ENCODE results near the gene PPP1R2.

The PPP1R2 gene

DNA sequence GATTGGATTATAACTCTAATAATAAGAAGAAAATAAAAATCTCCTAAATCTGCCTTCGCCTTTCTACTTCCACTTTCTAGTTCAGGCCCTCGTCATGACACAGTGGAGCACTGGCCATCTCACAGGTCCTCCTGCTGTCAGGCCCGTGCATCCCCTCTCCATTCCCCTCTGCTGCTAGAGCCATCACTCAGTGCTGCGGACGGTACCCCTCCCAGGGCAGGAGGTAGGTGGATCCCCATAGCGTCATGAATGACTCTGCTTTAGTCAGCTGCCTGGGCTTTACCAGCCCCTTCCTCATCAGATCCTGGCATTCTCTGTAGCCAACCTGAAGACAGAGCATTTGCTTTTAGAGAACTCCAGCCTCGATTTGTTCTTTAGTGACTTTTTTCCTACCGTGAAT is 12.0 kb upstream of the PPP1R2 start:
- TF ChIP-seq, protein P1, sequence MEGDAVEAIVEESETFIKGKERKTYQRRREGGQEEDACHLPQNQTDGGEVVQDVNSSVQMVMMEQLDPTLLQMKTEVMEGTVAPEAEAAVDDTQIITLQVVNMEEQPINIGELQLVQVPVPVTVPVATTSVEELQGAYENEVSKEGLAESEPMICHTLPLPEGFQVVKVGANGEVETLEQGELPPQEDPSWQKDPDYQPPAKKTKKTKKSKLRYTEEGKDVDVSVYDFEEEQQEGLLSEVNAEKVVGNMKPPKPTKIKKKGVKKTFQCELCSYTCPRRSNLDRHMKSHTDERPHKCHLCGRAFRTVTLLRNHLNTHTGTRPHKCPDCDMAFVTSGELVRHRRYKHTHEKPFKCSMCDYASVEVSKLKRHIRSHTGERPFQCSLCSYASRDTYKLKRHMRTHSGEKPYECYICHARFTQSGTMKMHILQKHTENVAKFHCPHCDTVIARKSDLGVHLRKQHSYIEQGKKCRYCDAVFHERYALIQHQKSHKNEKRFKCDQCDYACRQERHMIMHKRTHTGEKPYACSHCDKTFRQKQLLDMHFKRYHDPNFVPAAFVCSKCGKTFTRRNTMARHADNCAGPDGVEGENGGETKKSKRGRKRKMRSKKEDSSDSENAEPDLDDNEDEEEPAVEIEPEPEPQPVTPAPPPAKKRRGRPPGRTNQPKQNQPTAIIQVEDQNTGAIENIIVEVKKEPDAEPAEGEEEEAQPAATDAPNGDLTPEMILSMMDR (conservative IDR thresholded peaks at IDR 0.05; ENCODE audit: low read length), result no peak
- DNase-seq (ENCODE audit: low read depth), result no peak
- no peak overlapping the region for H3K4me3 ChIP-seq (ENCODE audit: low read length)

DNA sequence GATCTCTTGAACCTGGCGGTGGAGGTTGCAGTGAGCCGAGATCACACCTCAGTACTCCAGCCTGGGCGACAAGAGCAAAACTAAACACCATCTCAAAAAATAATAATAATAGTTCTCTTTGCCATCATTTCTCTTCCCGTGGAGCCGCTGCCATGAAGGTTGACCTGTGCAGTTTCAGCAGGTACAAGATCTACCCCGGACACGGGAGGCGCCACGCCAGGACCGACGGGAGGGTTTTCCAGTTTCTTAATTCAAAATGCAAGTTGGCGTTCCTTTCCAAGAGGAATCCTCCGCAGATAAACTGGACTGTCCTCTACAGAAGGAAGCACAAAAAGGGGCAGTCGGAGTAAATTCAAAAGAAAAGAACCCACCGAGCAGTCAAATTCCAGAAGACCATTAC is 11.3 kb upstream of the PPP1R2 start:
- H3K4me3 ChIP-seq (ENCODE audit: low read length), result no peak overlapping the region
- TF ChIP-seq, protein P1 (conservative IDR thresholded peaks at IDR 0.05; ENCODE audit: low read length), result no peak
- no peak for DNase-seq (ENCODE audit: low read depth)

DNA sequence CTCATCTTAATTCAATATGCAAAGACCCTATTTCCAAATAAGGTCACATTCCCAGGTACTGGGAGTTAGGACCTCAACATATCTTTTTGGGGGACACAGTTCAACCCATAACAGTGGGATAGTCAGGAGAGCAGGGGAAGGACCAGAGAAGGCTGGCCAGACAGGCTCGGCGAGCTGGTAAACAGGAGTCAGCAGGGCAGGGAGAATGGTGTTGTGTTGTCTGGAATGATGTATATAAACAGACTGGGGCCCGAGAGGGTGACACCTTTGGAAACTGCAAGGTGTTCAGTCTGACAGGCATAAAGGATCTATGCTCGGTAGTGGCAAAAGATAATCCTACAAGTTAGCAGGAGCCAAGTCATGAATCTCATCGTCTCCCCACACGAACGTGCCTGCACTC is 10.1 kb upstream of the PPP1R2 start:
- no peak for DNase-seq (ENCODE audit: low read depth)
- TF ChIP-seq, protein P1 (conservative IDR thresholded peaks at IDR 0.05; ENCODE audit: low read length), result no peak
- H3K4me3 ChIP-seq (ENCODE audit: low read length), result no peak overlapping the region

DNA sequence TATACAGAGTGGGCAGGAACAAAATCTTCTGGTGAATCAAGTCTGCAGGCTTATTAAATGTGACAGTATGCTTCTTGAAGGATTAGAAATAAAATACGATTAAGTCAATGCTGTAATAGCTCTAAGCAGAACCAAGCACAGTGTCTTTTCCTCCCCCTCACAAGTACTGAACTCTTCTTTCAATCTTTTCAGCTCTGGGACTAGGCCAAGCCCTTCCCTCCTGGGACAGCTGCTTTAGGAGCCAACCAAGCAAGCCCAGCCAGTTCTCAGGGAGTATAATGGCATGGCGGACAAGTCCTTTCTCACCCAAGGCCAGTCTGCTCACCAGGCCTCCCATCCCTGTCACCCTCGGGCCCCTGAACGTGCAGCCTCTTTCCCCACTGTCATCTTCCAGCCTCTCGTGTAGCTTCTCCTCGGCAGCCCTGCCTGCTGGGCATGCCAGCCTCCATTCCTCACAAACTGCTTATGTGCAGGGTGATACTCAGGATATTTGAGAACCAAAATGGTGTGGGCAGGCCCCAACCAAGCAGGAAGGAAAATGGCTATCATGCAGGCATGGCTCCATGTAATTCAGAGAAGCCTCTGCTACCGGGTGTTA is 8.4 kb upstream of the PPP1R2 start:
- DNase-seq (ENCODE audit: low read depth), result no peak
- no peak overlapping the region for H3K4me3 ChIP-seq (ENCODE audit: low read length)
- TF ChIP-seq, protein P1 (conservative IDR thresholded peaks at IDR 0.05; ENCODE audit: low read length), result no peak

DNA sequence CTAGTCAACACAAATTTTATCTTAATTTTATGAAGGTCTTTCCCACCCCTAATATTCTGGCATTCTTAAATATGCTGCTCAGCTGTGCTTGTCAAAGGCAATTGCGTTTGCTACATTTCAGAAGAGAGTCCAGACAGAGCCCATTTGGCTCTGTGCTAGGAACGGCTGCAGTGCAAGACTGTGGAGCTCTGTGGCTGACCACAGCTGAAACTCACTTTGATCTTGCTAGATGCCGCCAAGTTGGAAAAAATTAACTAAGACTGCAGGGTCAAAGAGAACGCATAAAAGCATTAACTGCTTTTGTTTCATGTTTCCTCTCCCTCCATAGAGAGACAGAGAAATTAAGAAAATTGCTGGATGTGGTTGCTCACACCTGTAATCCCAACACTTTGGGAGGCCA is 7.6 kb upstream of the PPP1R2 start:
- H3K4me3 ChIP-seq (ENCODE audit: low read length), result no peak overlapping the region
- no peak for DNase-seq (ENCODE audit: low read depth)
- TF ChIP-seq, protein P1 (conservative IDR thresholded peaks at IDR 0.05; ENCODE audit: low read length), result no peak

DNA sequence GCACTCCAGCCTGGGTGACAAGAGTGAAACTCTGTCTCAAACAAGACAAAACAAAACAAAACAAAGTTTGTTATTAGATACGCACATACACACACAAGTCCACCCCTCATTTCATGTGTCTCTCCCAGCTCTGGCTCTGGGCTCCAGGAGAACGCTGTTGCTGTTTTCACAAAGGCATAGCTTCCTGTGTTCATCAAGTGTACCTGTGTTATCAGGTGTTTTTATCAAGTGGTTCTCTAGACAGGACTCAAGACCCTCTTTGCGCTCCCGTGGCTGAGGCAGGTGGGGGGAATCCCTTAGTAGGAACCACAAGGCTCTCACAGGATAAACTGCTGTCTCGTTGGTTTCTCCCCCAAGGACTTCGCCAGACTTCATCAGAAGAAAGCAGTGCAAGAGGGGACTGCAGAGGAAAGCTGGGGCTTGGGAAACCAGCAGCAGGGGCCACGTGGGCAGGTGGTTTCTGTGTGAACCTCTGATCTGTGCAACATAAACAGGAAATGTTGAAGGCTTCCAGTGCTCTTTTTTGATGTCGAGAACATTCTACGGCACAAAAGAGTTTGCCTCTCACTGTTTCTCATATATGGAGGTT is 6.9 kb upstream of the PPP1R2 start:
- H3K4me3 ChIP-seq (ENCODE audit: low read length), result no peak overlapping the region
- no peak for DNase-seq (ENCODE audit: low read depth)
- TF ChIP-seq, protein P1 (conservative IDR thresholded peaks at IDR 0.05; ENCODE audit: low read length), result no peak

DNA sequence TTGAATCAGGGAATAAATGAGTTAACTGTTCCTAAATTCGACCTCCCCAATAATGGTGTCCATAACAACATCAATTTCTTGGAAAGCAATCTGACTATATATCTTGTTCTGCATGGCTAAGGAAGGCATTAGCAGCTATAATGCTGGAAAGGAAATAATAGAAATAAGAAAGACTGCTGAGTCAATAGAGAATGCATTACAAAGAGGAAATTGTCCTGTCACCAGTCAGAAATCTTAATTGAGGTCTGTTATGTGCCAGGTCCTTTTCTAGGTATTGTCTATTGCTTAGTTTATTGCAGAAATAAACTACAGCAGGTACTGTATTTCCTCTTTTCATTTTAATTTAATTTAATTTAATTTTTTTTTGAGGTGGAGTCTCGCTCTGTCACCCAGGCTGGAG is 5.9 kb upstream of the PPP1R2 start:
- H3K4me3 ChIP-seq (ENCODE audit: low read length), result no peak overlapping the region
- TF ChIP-seq, protein P1 (conservative IDR thresholded peaks at IDR 0.05; ENCODE audit: low read length), result no peak
- DNase-seq (ENCODE audit: low read depth), result no peak

Measured in AG10803 (cell line).